ENCODE results near the gene ALG12.
"Not testable (repeated sequence)": the region's sequence is repeated elsewhere in the genome, so short reads cannot be mapped to it uniquely, and the experiment has no call there.

ALG12 gene

DNA sequence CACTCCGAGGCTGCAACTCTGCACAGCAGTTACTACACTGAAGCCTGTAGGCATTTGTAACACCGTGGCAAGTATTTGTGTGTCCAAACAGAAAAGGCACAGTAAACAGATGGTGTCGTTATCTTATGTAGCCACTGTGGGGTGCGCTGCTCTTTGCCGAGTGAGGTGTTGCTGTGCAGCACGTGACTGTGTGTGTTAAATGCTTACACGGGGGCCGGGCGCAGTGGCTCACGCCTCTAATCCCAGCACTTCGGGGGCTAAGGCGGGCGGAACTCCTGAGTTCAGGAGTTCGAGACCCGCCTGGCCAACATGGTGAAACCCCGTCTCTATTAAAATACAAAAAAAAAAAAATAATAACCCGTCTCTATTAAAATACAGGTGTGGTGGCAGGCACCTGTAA lies 53.1 kb downstream of the ALG12 start:
- no peak for DNase-seq

DNA sequence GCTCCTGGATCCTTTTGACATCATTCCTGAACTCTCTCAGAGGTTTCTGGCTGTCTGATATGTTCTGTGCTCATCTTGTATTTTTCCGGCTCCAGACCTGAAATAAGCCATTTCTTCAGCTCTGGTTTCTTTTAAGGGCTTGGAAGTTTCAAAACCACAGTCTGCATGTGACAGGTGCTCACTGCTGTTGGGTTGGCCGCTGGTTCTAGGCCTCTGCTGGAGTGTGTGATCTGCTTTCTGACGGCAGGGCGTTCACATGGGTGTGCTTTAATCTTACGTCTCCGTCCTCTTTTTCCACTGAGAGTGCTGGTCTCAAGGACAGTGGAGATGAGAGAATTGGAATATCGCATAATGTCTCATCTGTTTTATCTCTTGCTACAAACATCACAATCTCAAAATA lies 54.3 kb downstream of the ALG12 start:
- no peak for DNase-seq

DNA sequence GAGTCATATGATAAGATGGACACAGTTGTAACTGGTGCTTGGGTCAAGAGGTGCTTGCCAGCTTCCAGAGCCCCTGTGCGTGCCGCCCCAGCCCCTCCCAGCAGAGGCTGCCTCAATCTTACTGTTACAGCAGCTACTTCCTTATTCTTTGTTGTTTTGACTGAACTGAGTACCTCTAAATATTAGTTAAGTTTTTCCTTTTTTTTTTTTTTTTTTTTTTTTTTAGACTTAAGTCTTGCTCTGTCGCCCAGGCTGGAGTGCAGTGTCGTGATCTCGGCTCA lies 55.8 kb downstream of the ALG12 start:
- DNase-seq: no peak

DNA sequence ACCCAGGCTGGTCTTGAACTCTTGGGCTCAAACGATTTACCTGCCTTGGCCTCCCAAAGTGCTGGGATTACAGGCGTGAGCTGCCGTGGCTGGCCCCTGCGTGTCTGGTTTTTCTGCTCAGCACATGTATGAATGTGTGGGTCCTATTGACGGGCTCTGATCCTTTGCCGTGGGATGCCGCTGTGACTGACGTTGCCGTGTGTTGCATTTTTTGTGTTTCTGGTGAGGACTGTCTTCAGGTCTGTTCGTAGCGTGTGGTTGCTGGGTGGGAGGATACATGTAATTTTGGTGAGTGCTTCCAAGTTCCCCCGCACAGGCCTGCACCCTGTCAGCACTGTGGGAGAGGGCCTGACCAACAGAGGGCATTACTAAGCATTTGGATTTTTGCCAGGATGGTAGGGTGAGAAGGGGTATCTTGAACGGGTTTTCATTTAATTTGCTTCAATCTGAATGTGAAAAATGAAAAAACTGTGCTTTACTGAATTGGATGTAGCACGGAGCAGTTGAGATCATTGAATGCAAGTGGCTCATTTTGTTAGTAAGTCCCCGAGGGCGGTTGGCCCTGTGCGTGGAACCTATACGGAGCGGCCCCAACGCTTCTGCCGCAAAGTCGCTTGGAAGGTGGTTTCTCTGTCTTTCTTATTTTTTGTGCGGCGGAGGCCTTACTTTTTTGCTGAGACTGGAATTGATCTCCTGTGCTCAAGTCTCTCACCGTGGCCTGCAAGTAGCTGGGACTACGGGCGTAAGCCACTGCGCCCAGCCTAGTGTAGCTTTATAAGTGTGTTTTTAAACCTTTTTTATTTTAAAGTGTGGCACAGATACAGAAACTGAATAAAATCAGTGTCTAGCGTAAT lies 56.4 kb downstream of the ALG12 start:
- DNase-seq: no peak

DNA sequence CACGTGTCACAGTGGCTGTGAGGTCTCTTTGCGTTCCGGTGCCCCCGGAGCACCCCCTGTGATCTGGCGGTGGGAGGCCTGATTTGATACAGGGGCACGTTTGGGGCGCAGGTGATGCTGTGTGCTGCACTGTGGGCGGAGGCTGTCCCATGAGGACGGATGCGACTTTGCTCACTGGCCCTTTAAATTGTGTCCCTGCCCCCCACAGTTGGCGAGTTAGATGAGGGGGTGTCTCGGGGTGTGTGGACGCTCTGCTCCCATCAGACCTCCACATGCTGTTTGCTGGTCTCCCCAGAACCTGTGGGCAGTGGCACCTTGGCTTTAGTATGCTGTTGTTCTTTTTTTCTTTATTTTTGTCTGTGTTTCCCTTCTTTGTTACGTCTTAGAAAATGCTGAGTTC lies 59.4 kb downstream of the ALG12 start:
- no peak for DNase-seq

DNA sequence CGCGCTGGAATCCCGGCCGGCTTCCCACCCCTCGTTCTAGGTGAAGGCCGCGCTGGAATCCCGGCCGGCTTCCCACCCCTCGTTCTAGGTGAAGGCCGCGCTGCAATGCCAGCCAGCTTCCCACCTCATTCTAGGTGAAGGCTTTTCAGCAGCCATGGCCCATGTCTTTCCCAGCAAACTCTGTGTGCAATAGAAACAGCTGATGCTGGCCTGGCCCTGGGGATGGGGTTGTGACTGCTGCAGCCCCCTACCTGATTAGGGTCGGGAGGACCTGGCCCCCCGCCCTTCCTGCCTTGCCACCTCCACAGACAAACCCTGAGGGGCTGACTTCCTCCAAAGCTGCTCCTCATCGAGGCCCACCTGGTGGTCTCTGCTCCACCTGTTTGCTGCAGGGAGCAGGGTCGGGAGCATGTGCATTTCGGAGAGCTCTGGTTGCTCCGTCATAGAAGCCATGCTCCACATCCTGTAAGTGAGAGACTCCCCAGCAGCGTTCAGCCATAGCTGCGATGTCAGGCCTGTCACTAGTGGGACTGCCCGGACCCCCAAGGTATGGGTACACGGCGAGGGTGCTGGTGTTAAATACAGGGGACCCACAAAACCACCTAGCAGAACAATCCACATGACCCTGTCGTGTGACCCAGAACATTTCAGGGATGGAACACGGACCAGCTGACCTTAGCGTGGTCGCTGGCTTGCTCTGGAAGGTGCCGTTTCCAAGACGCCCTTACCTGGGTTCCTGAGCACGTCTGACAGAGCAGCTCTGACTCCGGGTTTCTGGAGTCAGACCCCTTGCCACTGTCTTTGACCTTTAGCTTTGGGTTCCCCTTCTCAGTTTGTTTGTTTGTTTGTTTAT lies 61.2 kb downstream of the ALG12 start:
- DNase-seq: no peak

DNA sequence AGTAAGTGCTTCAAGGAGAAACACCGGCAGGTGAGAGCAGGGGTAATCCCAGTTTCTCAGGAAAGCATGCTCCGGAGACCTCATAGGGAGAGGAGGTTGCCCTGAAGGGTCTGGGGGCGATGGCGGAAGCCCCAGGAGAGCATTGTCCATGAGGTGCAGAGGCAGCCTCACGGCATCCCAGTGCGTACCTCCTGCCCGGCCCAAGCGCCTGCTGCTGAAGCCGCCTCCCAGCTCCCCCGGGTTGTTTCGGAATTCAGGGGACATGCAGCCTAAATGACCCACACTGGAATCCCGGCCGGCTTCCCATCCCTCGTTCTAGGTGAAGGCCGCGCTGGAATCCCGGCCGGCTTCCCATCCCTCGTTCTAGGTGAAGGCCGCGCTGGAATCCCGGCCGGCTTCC lies 61.9 kb downstream of the ALG12 start:
- DNase-seq: no peak

DNA sequence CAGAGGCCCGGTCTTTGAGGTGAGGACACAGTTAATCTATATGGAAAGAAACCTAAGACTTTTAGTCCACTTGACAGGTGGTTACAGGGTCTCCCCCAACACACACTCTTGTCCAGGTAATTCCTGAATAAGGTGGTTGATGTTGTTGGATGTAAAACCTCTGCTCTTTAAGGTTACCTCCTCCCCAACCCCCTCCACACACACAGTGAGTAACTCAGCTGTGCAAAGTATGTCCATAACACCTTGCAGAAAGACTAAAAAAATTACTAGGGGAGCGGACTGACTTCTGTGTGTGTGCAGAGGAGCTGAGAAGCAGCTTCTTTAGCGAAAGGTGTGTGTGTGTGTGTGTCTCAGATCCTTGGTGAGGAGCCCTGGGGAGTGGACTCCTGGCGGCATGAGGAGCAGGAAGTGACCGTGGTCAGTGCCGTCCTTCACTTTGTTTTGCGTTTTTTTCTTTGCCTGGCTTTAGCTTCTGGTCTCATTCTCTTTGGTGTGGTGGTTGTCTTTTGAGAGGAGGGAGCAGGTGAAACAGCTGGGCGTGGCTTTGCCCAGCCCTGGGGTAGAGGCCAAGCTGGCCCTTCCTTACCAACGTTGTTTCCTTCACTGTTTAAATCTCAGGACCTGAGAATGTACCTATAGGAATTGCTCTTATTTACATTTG lies 62.9 kb downstream of the ALG12 start:
- DNase-seq: no peak

DNA sequence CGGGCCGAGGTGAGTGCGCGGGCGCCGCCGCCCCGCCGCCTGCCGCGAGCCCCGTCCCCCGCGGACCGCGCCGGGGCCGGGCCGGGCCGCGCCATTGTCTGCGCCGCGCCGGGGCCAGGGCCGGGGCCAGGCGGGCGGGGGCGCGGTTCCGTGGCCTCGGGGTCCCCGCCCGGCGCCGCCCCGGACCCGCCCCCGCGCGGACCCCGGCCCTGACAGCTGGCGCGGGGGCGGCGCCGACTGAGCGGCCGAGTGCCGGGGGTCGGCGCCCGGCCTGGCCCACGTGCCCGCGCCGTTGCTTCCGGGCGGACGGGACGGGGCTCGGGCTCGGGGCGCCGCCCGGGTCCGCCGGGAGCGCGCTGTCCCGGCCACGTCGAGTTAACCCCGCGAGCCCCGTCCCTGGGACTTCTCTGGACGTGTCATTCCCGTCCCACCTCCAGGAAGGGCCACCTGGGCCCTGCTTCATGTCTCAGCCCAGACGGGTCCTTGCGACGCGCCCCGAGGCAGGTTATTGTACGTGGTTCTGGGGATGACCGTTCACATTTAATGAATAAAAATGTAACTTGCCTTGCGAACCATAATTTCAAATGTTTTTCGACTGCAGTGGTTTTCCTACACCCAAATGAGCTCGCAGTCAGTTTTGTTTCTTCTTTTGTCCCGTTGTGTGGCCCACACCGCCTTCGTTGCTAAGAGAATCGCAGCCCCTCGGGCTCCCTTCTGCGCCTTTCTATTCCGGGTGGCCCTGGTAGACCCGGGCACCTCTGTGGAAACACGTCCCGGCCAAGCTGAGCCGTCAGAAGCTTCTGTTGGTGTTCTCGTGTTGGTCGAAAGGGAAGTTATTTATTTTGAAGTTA lies 64.0 kb downstream of the ALG12 start:
- no peak for DNase-seq

DNA sequence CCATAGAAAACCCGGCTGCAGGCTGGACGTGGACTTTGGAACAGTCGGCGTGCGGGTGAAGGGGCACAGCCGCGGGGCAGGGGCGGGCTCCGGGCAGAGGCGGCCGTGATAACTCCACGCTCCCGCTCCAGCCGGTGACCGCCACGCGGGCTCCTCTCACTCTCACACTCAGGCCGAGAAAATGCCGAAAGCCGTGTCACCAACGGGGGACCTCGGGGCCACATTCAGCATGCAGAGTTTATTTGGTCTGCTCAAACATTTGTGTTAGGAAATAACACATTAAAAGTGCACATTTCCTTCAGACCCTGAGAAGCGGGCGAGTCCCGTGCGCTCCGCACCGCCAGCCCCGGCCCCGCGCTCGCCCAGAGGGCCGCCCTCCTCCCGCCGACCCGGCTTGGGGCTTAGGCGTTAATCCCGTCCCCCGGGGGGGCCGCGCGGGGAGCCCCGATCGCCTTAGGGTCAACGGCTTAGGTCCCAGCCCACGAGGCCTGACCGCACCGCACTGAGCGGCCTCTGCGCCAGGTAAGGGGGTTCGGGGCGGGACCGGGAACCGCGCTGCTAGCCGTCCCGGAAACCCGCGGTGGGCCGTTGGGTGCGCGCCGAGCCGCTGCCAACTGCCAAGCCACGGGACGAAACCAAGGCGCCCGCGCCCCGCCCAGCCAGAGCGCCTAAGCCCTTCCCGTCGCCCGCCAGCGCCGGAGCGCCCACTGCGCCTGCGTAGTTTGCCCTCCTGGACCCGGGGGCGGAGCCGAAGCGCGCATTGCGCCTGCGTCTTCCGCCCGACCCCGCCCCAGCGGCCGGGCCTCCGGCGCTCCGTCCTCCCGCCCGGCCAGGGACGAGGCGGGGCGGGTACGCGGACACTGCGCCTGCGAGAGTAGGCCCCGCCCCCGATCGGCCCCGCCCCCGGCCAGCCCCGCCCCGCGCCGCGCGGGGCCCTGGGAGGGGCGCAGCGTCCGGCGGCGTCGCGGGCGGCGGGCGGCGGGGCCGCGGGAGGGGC lies 65.0 kb downstream of the ALG12 start, which contains the start of gene ZBED4:
TSS of gene ZBED4 (plus strand) at position 947 of the 997 bp plus-strand sequence. CDS start 29,819 bp downstream, outside the sequence.
- peak; percentile 95 for DNase-seq

DNA sequence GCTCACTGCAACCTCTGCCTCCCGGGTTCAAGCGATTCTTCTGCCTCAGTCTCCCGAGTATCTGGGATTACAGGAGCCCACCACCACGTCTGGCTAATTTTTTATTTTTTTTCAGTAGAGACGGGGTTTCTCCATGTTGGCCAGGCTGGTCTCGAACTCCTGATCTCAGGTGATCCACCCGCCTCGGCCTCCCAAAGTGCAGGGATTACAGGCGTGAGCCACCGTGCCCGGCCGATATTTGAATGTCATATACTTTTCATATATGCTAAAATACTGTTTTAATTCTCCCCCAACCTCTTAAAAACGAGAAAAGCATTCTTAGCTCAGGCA lies 65.7 kb downstream of the ALG12 start:
- DNase-seq: not testable (repeated sequence)

DNA sequence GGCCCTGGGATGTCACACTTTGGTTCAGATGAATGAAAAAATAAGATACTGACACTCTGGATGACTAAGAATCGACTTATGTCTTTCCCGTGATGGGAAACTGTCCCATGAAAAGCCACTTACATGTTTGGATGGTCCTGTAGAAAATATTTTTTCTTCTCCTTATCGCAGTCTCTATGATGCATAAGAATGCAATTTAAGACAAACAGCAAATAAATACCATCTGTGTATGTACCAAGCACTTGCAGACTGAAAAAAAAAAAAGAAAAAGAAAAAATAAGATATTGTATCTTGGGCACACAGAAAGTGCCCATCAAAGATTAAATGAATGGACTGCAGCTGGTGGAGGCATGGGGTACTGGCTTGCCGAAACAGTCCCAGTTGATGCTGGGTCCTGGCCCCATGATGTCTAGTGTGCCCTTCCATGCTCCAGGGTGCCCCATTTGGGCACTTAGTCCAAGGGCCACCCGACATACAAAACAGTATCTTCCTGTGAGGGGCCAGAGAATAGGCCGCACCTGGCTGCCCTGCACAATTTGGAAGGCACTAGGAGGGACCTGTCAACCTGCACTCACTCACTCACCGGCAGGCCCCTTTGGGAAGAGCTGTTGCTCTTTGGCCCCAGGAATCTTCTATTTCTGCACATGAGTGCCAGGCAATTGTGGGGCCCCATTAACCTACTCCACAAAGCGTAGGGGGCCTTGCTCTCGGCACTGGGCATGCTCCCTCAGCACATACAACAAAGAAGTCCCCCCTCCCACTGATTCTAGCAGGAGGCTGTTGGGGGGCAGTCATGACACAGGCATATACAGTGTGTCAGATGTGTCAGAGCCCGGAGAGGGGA lies 67.1 kb downstream of the ALG12 start:
- no peak for DNase-seq
